Body of pancreas (tissue), 4 donors: Measurements from ENCODE around the gene GAPVD1.
"Not testable (repeated sequence)": the region's sequence is repeated elsewhere in the genome, so short reads cannot be mapped to it uniquely, and the experiment has no call there.

Experiments used
- POLR2A ChIP-seq, 3 donors: fragments of 450-650 bp; IDR thresholded peaks; one replicate each; pipeline ENCODE4 v1.6.1; 2016; ENCODE audit warnings: antibody characterized with exemption in 3 of 3, mild to moderate bottlenecking in 2 of 3
- TF ChIP-seq, protein P1 (sequence below), 7 experiments: fragments of 450-650 bp in 4 of 7; fragments of 200-600 bp in 3 of 7; sonication (generic) in 3 of 7; IDR thresholded peaks; one replicate each; pipeline ENCODE4 v1.5.1; 2016 to 2019; ENCODE audit warnings: antibody characterized with exemption in 7 of 7

DNA sequence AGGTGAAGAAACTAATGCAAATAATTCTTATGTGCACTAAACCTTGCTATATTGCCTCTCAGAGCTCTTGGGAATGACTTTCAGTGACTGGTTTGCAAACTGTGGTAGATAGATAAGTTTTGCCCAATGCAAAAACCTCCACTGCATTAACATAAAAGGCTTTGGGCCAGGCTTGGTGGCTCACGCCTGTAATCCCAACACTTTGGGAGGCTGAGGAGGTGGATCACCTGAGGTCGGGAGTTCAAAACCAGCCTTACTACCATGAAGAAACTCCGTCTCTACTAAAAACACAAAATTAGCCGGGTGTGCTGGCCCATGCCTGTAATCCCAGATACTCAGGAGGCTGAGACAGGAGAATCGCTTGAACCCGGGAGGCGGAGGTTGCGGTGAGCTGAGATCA, 27.5 kb upstream of the GAPVD1 start:
- TF ChIP-seq POLR2A (IDR thresholded peaks at IDR 0.05) = not testable (repeated sequence)
- TF ChIP-seq, protein P1, sequence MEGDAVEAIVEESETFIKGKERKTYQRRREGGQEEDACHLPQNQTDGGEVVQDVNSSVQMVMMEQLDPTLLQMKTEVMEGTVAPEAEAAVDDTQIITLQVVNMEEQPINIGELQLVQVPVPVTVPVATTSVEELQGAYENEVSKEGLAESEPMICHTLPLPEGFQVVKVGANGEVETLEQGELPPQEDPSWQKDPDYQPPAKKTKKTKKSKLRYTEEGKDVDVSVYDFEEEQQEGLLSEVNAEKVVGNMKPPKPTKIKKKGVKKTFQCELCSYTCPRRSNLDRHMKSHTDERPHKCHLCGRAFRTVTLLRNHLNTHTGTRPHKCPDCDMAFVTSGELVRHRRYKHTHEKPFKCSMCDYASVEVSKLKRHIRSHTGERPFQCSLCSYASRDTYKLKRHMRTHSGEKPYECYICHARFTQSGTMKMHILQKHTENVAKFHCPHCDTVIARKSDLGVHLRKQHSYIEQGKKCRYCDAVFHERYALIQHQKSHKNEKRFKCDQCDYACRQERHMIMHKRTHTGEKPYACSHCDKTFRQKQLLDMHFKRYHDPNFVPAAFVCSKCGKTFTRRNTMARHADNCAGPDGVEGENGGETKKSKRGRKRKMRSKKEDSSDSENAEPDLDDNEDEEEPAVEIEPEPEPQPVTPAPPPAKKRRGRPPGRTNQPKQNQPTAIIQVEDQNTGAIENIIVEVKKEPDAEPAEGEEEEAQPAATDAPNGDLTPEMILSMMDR (IDR thresholded peaks at IDR 0.05) = not testable (repeated sequence)
